GM12878 (cell line): ENCODE data around the gene MLLT3. TPM values are rescaled to one million over a fixed set of nuclear protein-coding genes. Genes with fewer than 3 reads are reported as not detected.

Source experiments
- ATAC-seq: fragments of 200-7000 bp; cut with Tn5 transposase; 3 replicates; pipeline ENCODE4 v1.9.1; 2020; ENCODE audit warnings: mild to moderate bottlenecking, moderate library complexity
- BruUV-seq: library from RNA; stranded (reverse); fragments of 400-500 nt; replicated peaks from 2 replicates; lab custom pipeline; 2021; lab: Mats Ljungman, UMichigan
- CTCF ChIA-PET: fragments of 300-600 bp; sonication (Branson Sonifier 250); formaldehyde crosslinking; extraction: SDS; loops from one replicate; lab custom pipeline; 2021; ENCODE audit warnings: inconsistent platforms; lab: Yijun Ruan, JAX
- POLR2A ChIA-PET: fragments of 350-600 bp; formaldehyde crosslinking; extraction: SDS; loops from one replicate; lab custom pipeline; 2021; ENCODE audit warnings: inconsistent platforms; lab: Charles Lee
- RAD21 ChIA-PET: fragments of 300-600 bp; sonication (Branson Sonifier 250); formaldehyde crosslinking; loops from one replicate; lab custom pipeline; 2023; ENCODE audit warnings: antibody characterized with exemption; ENCODE audit not compliant: unreplicated experiment; lab: Charles Lee
- SMC1A ChIA-PET: fragments of 300-600 bp; sonication (Branson Sonifier 250); formaldehyde crosslinking; loops from one replicate; lab custom pipeline; 2023; ENCODE audit not compliant: unreplicated experiment, uncharacterized antibody; lab: Charles Lee
- DNase-seq: peaks from one replicate; pipeline ENCODE4 v3.0.0-alpha.2; 2011; ENCODE audit warnings: low read depth, low spot score
- FAIRE-seq: peaks from 3 replicates; lab custom pipeline; 2011; peaks lifted over from hg19 to GRCh38; lab: Jason Lieb, UNC
- H2AFZ ChIP-seq: 2 replicates; pipeline ENCODE4 v1.6.0; 2011; ENCODE audit warnings: low read depth, low read length, control low read depth; ENCODE audit not compliant: control insufficient read depth
- H3K27ac ChIP-seq: 2 replicates; pipeline ENCODE4 v1.5.1; 2011; ENCODE audit warnings: control low read depth; ENCODE audit not compliant: control insufficient read depth, insufficient read depth
- H3K27me3 ChIP-seq, 2 experiments: replicated peaks in 1 of 2; 2 replicates each; pipeline versions ENCODE4 v1.6.0 to v1.6.1; 2011; ENCODE audit warnings: low read length in 1 of 2; ENCODE audit not compliant: control insufficient read depth in 2 of 2, insufficient read depth in 2 of 2
- H3K36me3 ChIP-seq, 2 experiments: 2 replicates each; pipeline ENCODE4 v1.5.1; 2011; ENCODE audit warnings: low read length in 1 of 2; ENCODE audit not compliant: control insufficient read depth in 2 of 2, insufficient read depth in 2 of 2
- H3K4me1 ChIP-seq: 2 replicates; pipeline ENCODE4 v1.6.1; 2011; ENCODE audit warnings: mild to moderate bottlenecking, low read length, moderate library complexity, mixed read lengths; ENCODE audit not compliant: control insufficient read depth, insufficient read depth
- H3K4me2 ChIP-seq: 2 replicates; pipeline ENCODE4 v1.6.0; 2011; ENCODE audit warnings: control low read depth; ENCODE audit not compliant: control insufficient read depth, insufficient read depth
- H3K4me3 ChIP-seq: fragments of 200-600 bp; sonication (generic); 2 replicates; pipeline ENCODE4 v1.5.1; 2016
- H3K79me2 ChIP-seq: 2 replicates; pipeline ENCODE4 v1.6.0; 2011; ENCODE audit warnings: low read length; ENCODE audit not compliant: control insufficient read depth, insufficient read depth
- H3K9ac ChIP-seq: 2 replicates; pipeline ENCODE4 v1.8.0; 2011; ENCODE audit warnings: low read length, control low read depth, mixed read lengths; ENCODE audit not compliant: control insufficient read depth, insufficient read depth
- H3K9me3 ChIP-seq: replicated peaks from 3 replicates; pipeline ENCODE4 v1.5.1; 2011; ENCODE audit warnings: mild to moderate bottlenecking, low read length; ENCODE audit not compliant: control insufficient read depth, insufficient read depth
- H4K20me1 ChIP-seq: 2 replicates; pipeline ENCODE4 v1.6.0; 2011; ENCODE audit not compliant: control insufficient read depth, insufficient read depth
- DPF2 ChIP-seq: fragments of 450-650 bp; IDR thresholded peaks from 2 replicates; pipeline ENCODE4 v1.6.1; 2017; ENCODE audit warnings: mild to moderate bottlenecking
- HCFC1 ChIP-seq: fragments of 150-350 bp; IDR thresholded peaks from 2 replicates; pipeline ENCODE4 v1.6.1; 2014; ENCODE audit warnings: low read length
- HDAC6 ChIP-seq: fragments of 200-600 bp; sonication (generic); IDR thresholded peaks from one replicate; pipeline ENCODE4 v1.8.0; 2017; ENCODE audit warnings: antibody characterized with exemption; ENCODE audit not compliant: unreplicated experiment
- MEF2A ChIP-seq: IDR thresholded peaks from 2 replicates; pipeline ENCODE4 v1.6.1; 2011; ENCODE audit warnings: low read depth, mild to moderate bottlenecking, low read length, moderate library complexity; ENCODE audit not compliant: insufficient read depth
- RUNX3 ChIP-seq: IDR thresholded peaks from 2 replicates; pipeline ENCODE4 v1.6.1; 2012; ENCODE audit warnings: low read length, inconsistent platforms
- ZNF622 ChIP-seq: fragments of 450-650 bp; IDR thresholded peaks from 2 replicates; pipeline ENCODE4 v1.6.1; 2017; ENCODE audit warnings: mild to moderate bottlenecking, inconsistent platforms
- WGBS: methylation state at CpG from one replicate; pipeline ENCODE4 v1.1.6; 2016; ENCODE audit warnings: low lambda C conversion rate; ENCODE audit not compliant: insufficient replicate concordance, insufficient coverage; ENCODE audit errors: missing lambda C conversion rate; 5-methylcytosine and 5-hydroxymethylcytosine counted together
- in situ Hi-C: fragments of 300-500 bp; cut with MboI; formaldehyde crosslinking; loops from 9 replicates; pipeline ENCODE4 v1.14.3; 2018; ENCODE audit warnings: mixed read lengths
- intact Hi-C: fragments of 100-400 bp; cut with micrococcal nuclease; formaldehyde crosslinking; loops from one replicate; pipeline ENCODE4 v1.14.2; 2022; ENCODE audit not compliant: unreplicated experiment
- polyA plus RNA-seq, 11 experiments: library from polyadenylated mRNA; depleted of rRNA in 4 of 11; unstranded in 6 of 11; stranded (reverse) in 5 of 11; fragments of >200 nt; fragmentation: Nextera tagmentation in 4 of 11; fragmentation: Illumina TruSeq in 1 of 11; extraction: Ambion mirVana in 4 of 11; extraction: Trizol in 1 of 11; gene quantifications; 1 replicate in 1 of 11; 2 replicates in 10 of 11; pipeline versions ENCODE4 v1.2.1 to v1.2.3, GENCODE V29; 2011 to 2016; ENCODE audit warnings: inconsistent platforms in 2 of 11, missing spikeins in 2 of 11, low read depth in 1 of 11
- total RNA-seq, 4 experiments: library from RNA; depleted of rRNA in 3 of 4; stranded (reverse); fragments of >200 nt in 3 of 4; fragmentation: Illumina TruSeq in 1 of 4; extraction: Trizol in 1 of 4; gene quantifications; 2 replicates each; pipeline versions ENCODE4 v1.2.1 to v1.2.3, GENCODE V29; 2013 to 2021
- TF ChIP-seq, protein P1 (sequence below): IDR thresholded peaks from 2 replicates; pipeline ENCODE4 v1.6.1; 2012; ENCODE audit warnings: mild to moderate bottlenecking, low read depth, low read length
- TF ChIP-seq, protein P2 (sequence below): IDR thresholded peaks from 2 replicates; pipeline ENCODE4 v1.6.1; 2011; ENCODE audit warnings: low read depth, low read length, improper control_type of control experiment, borderline replicate concordance
- TF ChIP-seq, protein P3 (sequence below): IDR thresholded peaks from 2 replicates; pipeline ENCODE4 v1.6.1; 2011; ENCODE audit warnings: mild to moderate bottlenecking, low read depth, low read length, moderate library complexity; ENCODE audit not compliant: insufficient replicate concordance

MLLT3 gene
- total and polyA plus RNA-seq, 10 of the 15 experiments (the other 5 are each of a cell fraction or from before 2014, with no cell fraction given): 17.7 to 72.3 (median 35.6) TPM

DNA sequence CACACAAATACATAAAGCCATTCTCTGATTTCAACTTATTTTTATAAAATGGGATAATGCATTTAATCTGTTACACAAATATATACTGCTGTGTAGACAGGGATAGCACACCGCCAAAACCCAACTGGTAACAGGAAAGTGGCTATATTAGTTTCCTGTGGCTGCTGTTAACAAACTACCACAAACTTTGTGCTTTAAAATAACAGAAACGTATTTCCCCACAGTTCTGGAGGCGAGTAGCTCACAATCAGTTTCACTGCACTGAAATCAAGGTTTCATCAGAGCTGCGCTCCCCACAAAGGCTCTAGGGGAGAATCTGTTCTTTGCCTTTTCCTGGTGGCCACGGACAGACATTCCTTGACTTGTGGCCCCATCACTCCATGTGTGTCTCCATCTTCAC lies 94.0 kb downstream of the MLLT3 start:
- Histone ChIP-seq H3K27ac (no peak overlapping the region), H3K27me3 (no peaks in the 10 kb centered on the region), H3K4me2 (no peak overlapping the region), H2AFZ (no peak overlapping the region), H3K9ac (no peak overlapping the region), H3K9me3 (no peaks in the 10 kb centered on the region; the same call in 2 of the 3 replicates), H3K36me3 (no peaks in the 10 kb centered on the region), H3K4me3 (no peak overlapping the region), H4K20me1 (no peaks in the 10 kb centered on the region), H3K4me1 (peaks cover 30% of the 10 kb centered on the region; the same call in 1 of the 2 replicates), H3K79me2 (peaks cover 16% of the 10 kb centered on the region)
- 47% methylated on average over 5 of the region's 5 CpGs for WGBS
- ChIA-PET RAD21 (no interaction called here), SMC1A (interaction anchor here (1.4 kb wide), 1 partner anchor 42 kb away, joined by 3 read pairs; no protein-coding TSS in a partner anchor), CTCF (no interaction called here), POLR2A (no interaction called here)
- BruUV-seq: no TSS peak
- TF ChIP-seq RUNX3 (0 out of 2 replicates have a peak, but pooled peaks have one; percentile 14), DPF2 (no peak)
- in situ Hi-C loops: no loop called here
- DNase-seq (no peak), FAIRE-seq (no peak), ATAC-seq (peak; percentile 16; the same call in 1 of the 3 replicates)
- intact Hi-C loops: no loop called here

DNA sequence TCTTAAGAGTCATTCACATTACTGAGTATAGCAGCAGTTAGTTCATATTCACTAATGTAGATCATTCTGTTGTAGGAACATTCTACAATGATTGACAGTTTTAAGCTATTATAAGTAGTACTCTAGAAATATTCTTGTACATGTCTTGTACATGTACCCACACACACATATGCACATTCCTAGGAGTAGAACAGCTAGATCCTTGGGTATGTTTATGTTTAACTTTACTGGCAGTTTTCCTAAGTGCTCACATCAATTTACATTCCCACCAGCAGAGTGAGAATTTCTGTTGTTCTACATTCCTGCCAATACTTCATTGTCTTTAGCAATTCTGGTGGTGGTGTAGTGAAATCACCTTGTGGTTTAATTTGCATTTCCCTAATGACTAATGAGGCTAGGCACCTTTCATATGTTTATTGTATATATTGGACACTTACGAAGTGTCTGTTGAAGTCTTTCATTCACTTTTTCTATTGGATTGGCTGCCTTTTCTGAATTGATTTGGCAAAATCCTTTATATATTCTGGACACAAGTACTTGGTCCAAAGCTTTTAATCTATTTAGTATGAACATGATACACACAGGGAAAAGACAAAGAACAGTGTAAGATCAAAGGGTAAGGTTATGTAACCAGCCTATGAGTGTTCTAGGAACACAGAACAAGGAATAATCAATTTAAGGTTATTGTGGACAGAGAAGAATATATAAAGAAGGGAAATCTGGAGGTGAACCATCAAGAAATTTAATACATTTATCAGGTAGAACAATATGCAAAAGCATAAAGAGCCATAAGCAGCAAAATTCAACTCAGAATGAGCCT lies 95.6 kb downstream of the MLLT3 start:
- POLR2A ChIA-PET: no interaction called here
- Histone ChIP-seq H3K27ac (no peak overlapping the region), H3K36me3 (no peaks in the 10 kb centered on the region), H3K27me3 (no peaks in the 10 kb centered on the region), H3K9ac (no peak overlapping the region), H3K4me3 (no peak overlapping the region), H3K9me3 (no peaks in the 10 kb centered on the region; the same call in 2 of the 3 replicates), H4K20me1 (no peaks in the 10 kb centered on the region), H3K4me1 (peaks cover 30% of the 10 kb centered on the region; the same call in 1 of the 2 replicates), H3K79me2 (peaks cover 14% of the 10 kb centered on the region), H2AFZ (no peak overlapping the region), H3K4me2 (peak overlapping the region; percentile 50)
- no TSS peak for BruUV-seq
- DNase-seq: peak; percentile 28
- FAIRE-seq: no peak
- intact Hi-C loops (no loop called here), in situ Hi-C loops (no loop called here)
- SMC1A ChIA-PET: interaction anchor here (0.9 to 2.9 kb wide), 10 partner anchors 10 to 98 kb away, joined by 3 to 27 read pairs (median 4); partner anchors contain the start of gene MLLT3
- CTCF ChIA-PET: interaction anchor here (0.6 to 3.4 kb wide), 7 partner anchors 10 to 170 kb away, joined by 3 to 24 read pairs (median 5); no protein-coding TSS in a partner anchor
- RAD21 ChIA-PET: interaction anchor here (1.0 to 1.9 kb wide), 3 partner anchors 10 to 96 kb away, joined by 3 to 6 read pairs (median 4); no protein-coding TSS in a partner anchor
- peak; percentile 89 for ATAC-seq
- WGBS: 8% methylated on average over 1 of the region's 1 CpG
- no peak for TF ChIP-seq MEF2A
- TF ChIP-seq, protein P1, sequence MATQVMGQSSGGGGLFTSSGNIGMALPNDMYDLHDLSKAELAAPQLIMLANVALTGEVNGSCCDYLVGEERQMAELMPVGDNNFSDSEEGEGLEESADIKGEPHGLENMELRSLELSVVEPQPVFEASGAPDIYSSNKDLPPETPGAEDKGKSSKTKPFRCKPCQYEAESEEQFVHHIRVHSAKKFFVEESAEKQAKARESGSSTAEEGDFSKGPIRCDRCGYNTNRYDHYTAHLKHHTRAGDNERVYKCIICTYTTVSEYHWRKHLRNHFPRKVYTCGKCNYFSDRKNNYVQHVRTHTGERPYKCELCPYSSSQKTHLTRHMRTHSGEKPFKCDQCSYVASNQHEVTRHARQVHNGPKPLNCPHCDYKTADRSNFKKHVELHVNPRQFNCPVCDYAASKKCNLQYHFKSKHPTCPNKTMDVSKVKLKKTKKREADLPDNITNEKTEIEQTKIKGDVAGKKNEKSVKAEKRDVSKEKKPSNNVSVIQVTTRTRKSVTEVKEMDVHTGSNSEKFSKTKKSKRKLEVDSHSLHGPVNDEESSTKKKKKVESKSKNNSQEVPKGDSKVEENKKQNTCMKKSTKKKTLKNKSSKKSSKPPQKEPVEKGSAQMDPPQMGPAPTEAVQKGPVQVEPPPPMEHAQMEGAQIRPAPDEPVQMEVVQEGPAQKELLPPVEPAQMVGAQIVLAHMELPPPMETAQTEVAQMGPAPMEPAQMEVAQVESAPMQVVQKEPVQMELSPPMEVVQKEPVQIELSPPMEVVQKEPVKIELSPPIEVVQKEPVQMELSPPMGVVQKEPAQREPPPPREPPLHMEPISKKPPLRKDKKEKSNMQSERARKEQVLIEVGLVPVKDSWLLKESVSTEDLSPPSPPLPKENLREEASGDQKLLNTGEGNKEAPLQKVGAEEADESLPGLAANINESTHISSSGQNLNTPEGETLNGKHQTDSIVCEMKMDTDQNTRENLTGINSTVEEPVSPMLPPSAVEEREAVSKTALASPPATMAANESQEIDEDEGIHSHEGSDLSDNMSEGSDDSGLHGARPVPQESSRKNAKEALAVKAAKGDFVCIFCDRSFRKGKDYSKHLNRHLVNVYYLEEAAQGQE: no peak
- TF ChIP-seq, protein P2, sequence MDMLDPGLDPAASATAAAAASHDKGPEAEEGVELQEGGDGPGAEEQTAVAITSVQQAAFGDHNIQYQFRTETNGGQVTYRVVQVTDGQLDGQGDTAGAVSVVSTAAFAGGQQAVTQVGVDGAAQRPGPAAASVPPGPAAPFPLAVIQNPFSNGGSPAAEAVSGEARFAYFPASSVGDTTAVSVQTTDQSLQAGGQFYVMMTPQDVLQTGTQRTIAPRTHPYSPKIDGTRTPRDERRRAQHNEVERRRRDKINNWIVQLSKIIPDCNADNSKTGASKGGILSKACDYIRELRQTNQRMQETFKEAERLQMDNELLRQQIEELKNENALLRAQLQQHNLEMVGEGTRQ: no peak
- TF ChIP-seq HCFC1: no peak
- no peak for TF ChIP-seq HDAC6
- TF ChIP-seq ZNF622: no peak
- TF ChIP-seq, protein P3, sequence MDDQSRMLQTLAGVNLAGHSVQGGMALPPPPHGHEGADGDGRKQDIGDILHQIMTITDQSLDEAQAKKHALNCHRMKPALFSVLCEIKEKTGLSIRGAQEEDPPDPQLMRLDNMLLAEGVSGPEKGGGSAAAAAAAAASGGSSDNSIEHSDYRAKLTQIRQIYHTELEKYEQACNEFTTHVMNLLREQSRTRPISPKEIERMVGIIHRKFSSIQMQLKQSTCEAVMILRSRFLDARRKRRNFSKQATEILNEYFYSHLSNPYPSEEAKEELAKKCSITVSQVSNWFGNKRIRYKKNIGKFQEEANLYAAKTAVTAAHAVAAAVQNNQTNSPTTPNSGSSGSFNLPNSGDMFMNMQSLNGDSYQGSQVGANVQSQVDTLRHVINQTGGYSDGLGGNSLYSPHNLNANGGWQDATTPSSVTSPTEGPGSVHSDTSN: no peak
